H9 (cell line): ENCODE data around the gene PLPP6. TPM values are rescaled to one million over a fixed set of nuclear protein-coding genes. Genes with fewer than 3 reads are reported as not detected.

Experiments
- DNase-seq: peaks from one replicate; pipeline ENCODE4 v3.0.0-alpha.2; 2017
- H2AFZ ChIP-seq: one replicate; pipeline ENCODE4 v1.6.1; 2013; ENCODE audit warnings: mild to moderate bottlenecking, low read length, control low read depth, moderate library complexity
- H2AK5ac ChIP-seq: 2 replicates; pipeline ENCODE4 v1.6.1; 2013; ENCODE audit warnings: low read length, control low read depth, mixed read lengths; ENCODE audit not compliant: insufficient read length
- H2BK120ac ChIP-seq: one replicate; pipeline ENCODE4 v1.6.1; 2013; ENCODE audit warnings: low read depth, mild to moderate bottlenecking, low read length, control low read depth, inconsistent platforms; ENCODE audit not compliant: poor library complexity, severe bottlenecking
- H2BK12ac ChIP-seq: 2 replicates; pipeline ENCODE4 v1.6.1; 2013; ENCODE audit warnings: low read length, control low read depth, mixed read lengths, low read depth; ENCODE audit not compliant: insufficient read length
- H2BK15ac ChIP-seq: 2 replicates; pipeline ENCODE4 v1.6.1; 2013; ENCODE audit warnings: low read depth, low read length, control low read depth
- H2BK20ac ChIP-seq: one replicate; pipeline ENCODE4 v1.6.1; 2013; ENCODE audit warnings: low read depth, mild to moderate bottlenecking, low read length, control low read depth, inconsistent platforms; ENCODE audit not compliant: poor library complexity, severe bottlenecking
- H2BK5ac ChIP-seq: 2 replicates; pipeline ENCODE4 v1.6.1; 2013; ENCODE audit warnings: low read length, control low read depth, mixed read lengths; ENCODE audit not compliant: insufficient read length
- H3K14ac ChIP-seq: 2 replicates; pipeline ENCODE4 v1.6.1; 2013; ENCODE audit warnings: low read length, control low read depth; ENCODE audit not compliant: insufficient read depth
- H3K18ac ChIP-seq: 2 replicates; pipeline ENCODE4 v1.6.1; 2013; ENCODE audit warnings: low read depth, mild to moderate bottlenecking, mixed read lengths, low read length, control low read depth; ENCODE audit not compliant: insufficient read length
- H3K23ac ChIP-seq: 2 replicates; pipeline ENCODE4 v1.6.1; 2013; ENCODE audit warnings: low read length, control low read depth, mixed read lengths, low read depth; ENCODE audit not compliant: insufficient read length
- H3K23me2 ChIP-seq: 2 replicates; pipeline ENCODE4 v1.6.1; 2013; ENCODE audit warnings: low read depth, mild to moderate bottlenecking, mixed read lengths, low read length, control low read depth; ENCODE audit not compliant: insufficient read length, poor library complexity, severe bottlenecking
- H3K27ac ChIP-seq: 2 replicates; pipeline ENCODE4 v1.5.1; 2013; ENCODE audit warnings: low read length, control low read depth, mixed read lengths, low read depth; ENCODE audit not compliant: insufficient read length
- H3K27me3 ChIP-seq: 2 replicates; pipeline ENCODE4 v1.6.1; 2013; ENCODE audit warnings: low read length, control low read depth, inconsistent platforms; ENCODE audit not compliant: insufficient read depth
- H3K4ac ChIP-seq: 2 replicates; pipeline ENCODE4 v1.6.1; 2013; ENCODE audit warnings: low read depth, mild to moderate bottlenecking, control low read depth, inconsistent platforms, low read length, moderate library complexity
- H3K4me1 ChIP-seq: 2 replicates; pipeline ENCODE4 v1.6.1; 2013; ENCODE audit warnings: low read length, control low read depth, inconsistent platforms; ENCODE audit not compliant: insufficient read depth
- H3K4me2 ChIP-seq: 2 replicates; pipeline ENCODE4 v1.6.1; 2013; ENCODE audit warnings: low read length, control low read depth, mixed read lengths; ENCODE audit not compliant: insufficient read length, insufficient read depth
- H3K56ac ChIP-seq: 2 replicates; pipeline ENCODE4 v1.6.1; 2013; ENCODE audit warnings: low read depth, mild to moderate bottlenecking, mixed read lengths, low read length, control low read depth; ENCODE audit not compliant: insufficient read length
- H3K79me1 ChIP-seq: 2 replicates; pipeline ENCODE4 v1.6.1; 2013; ENCODE audit warnings: low read depth, mild to moderate bottlenecking, moderate library complexity, low read length, control low read depth, inconsistent platforms; ENCODE audit not compliant: insufficient read depth, poor library complexity, severe bottlenecking
- H3K79me2 ChIP-seq: 2 replicates; pipeline ENCODE4 v1.6.1; 2013; ENCODE audit warnings: low read length, control low read depth, inconsistent platforms; ENCODE audit not compliant: insufficient read depth
- H3K9ac ChIP-seq: 2 replicates; pipeline ENCODE4 v1.6.1; 2013; ENCODE audit warnings: low read length, control low read depth, mixed read lengths; ENCODE audit not compliant: insufficient read length; ENCODE audit errors: extremely low read depth
- H3K9me3 ChIP-seq: one replicate; pipeline ENCODE4 v1.6.1; 2013; ENCODE audit warnings: low read depth, low read length, inconsistent platforms; ENCODE audit not compliant: control insufficient read depth
- H3T11ph ChIP-seq: one replicate; pipeline ENCODE4 v1.6.1; 2013; ENCODE audit warnings: mild to moderate bottlenecking, low read length, control low read depth, inconsistent platforms
- H4K20me1 ChIP-seq: one replicate; pipeline ENCODE4 v1.6.1; 2013; ENCODE audit not compliant: control insufficient read depth, insufficient read length, insufficient read depth
- H4K5ac ChIP-seq: 2 replicates; pipeline ENCODE4 v1.6.1; 2013; ENCODE audit warnings: low read depth, mild to moderate bottlenecking, mixed read lengths, low read length, control low read depth; ENCODE audit not compliant: insufficient read length
- H4K8ac ChIP-seq: replicated peaks from 2 replicates; pipeline ENCODE4 v1.6.1; 2013; ENCODE audit warnings: low read length, control low read depth, mixed read lengths, low read depth; ENCODE audit not compliant: insufficient read length
- H4K91ac ChIP-seq: 2 replicates; pipeline ENCODE4 v1.6.1; 2013; ENCODE audit warnings: low read depth, mild to moderate bottlenecking, moderate library complexity, mixed read lengths, low read length, control low read depth; ENCODE audit not compliant: insufficient read length
- H3K27ac Mint-ChIP-seq, 3 experiments: 2 replicates in 2 of 3; 3 replicates in 1 of 3; pipeline ENCODE4 v1.8.0; 2020 to 2021; ENCODE audit warnings: mixed read lengths in 3 of 3, mild to moderate bottlenecking in 1 of 3, moderate library complexity in 1 of 3
- H3K27me3 Mint-ChIP-seq: 2 replicates; pipeline ENCODE4 v1.8.0; 2021; ENCODE audit warnings: low read depth, mild to moderate bottlenecking, moderate library complexity, mixed read lengths
- H3K36me3 Mint-ChIP-seq, 3 experiments: 2 replicates in 2 of 3; 3 replicates in 1 of 3; pipeline ENCODE4 v1.8.0; 2020 to 2021; ENCODE audit warnings: low read depth in 3 of 3, mixed read lengths in 3 of 3; ENCODE audit not compliant: insufficient read depth in 1 of 3
- H3K4me1 Mint-ChIP-seq, 2 experiments: 2 replicates each; pipeline ENCODE4 v1.8.0; 2020; ENCODE audit warnings: mixed read lengths in 2 of 2
- H3K4me3 Mint-ChIP-seq, 2 experiments: 2 replicates in 1 of 2; 3 replicates in 1 of 2; pipeline ENCODE4 v1.8.0; 2020 to 2021; ENCODE audit warnings: mild to moderate bottlenecking in 2 of 2, mixed read lengths in 2 of 2, moderate library complexity in 1 of 2
- H3K9me3 Mint-ChIP-seq, 2 experiments: 2 replicates in 1 of 2; 3 replicates in 1 of 2; pipeline ENCODE4 v1.8.0; 2020; ENCODE audit warnings: mild to moderate bottlenecking in 2 of 2, mixed read lengths in 2 of 2, moderate library complexity in 1 of 2
- CTCF ChIP-seq: fragments of 200-600 bp; sonication (generic); conservative IDR thresholded peaks from 3 replicates; pipeline ENCODE4 v1.8.0; 2021; ENCODE audit warnings: antibody characterized with exemption, mild to moderate bottlenecking
- WGBS: extraction: QIAGEN DNeasy Blood & Tissue Kit; methylation state at CpG from one replicate; pipeline ENCODE4 v1.1.7; 2013; ENCODE audit warnings: missing lambda C conversion rate, low lambda C conversion rate, mixed read lengths; ENCODE audit not compliant: insufficient read length; ENCODE audit errors: extremely low coverage; 5-methylcytosine and 5-hydroxymethylcytosine counted together
- total RNA-seq: library from RNA; stranded (reverse); gene quantifications from 2 replicates; pipeline ENCODE4 v1.2.1, GENCODE V29; 2021

Gene PLPP6
- total RNA-seq, 1 experiment from 2014 or later = 7.6 TPM

GRCh38 chr9:4700091-4700490, 38.0 kb downstream of the PLPP6 start:
- Histone ChIP-seq H4K20me1 (no peaks in the 10 kb centered on the region), H2BK120ac (no peak overlapping the region), H3K27me3 (no peaks in the 10 kb centered on the region), H4K5ac (no peak overlapping the region), H3K4me1 (no peaks in the 10 kb centered on the region), H4K8ac (no peak overlapping the region), H3K23me2 (no peaks in the 10 kb centered on the region), H4K91ac (no peak overlapping the region), H2BK20ac (no peak overlapping the region), H3K79me1 (no peaks in the 10 kb centered on the region), H3K9ac (no peak overlapping the region), H3K4ac (no peak overlapping the region), H2BK15ac (no peak overlapping the region), H2BK5ac (no peak overlapping the region), H3K18ac (no peak overlapping the region), H2AK5ac (no peak overlapping the region), H3T11ph (no peak overlapping the region), H2AFZ (no peak overlapping the region), H2BK12ac (no peak overlapping the region), H3K4me2 (no peak overlapping the region), H3K9me3 (no peaks in the 10 kb centered on the region), H3K56ac (no peak overlapping the region), H3K79me2 (no peaks in the 10 kb centered on the region), H3K14ac (no peak overlapping the region), H3K23ac (no peak overlapping the region), H3K27ac (no peak overlapping the region)
- no peaks in the 10 kb centered on the region for H3K9me3 Mint-ChIP-seq
- no peaks in the 10 kb centered on the region for H3K4me1 Mint-ChIP-seq
- H3K36me3 Mint-ChIP-seq = peaks cover 2 to 31% (median 30%) of the 10 kb centered on the region in 3 experiments; a peak in 5 of 7 replicates
- H3K27ac Mint-ChIP-seq = no peak overlapping the region
- DNase-seq = no peak
- no CpG with 5 or more reads among the region's 3 CpGs for WGBS
- no peak for TF ChIP-seq CTCF
- no peak overlapping the region for H3K4me3 Mint-ChIP-seq
- H3K27me3 Mint-ChIP-seq = no peaks in the 10 kb centered on the region
